Gastroesophageal sphincter (tissue), 3 donors: ENCODE results near the gene SP110.

Experiments used
- POLR2A ChIP-seq, 2 donors: fragments of 450-650 bp; IDR thresholded peaks; one replicate each; pipeline ENCODE4 v1.6.1; 2017; ENCODE audit warnings: antibody characterized with exemption in 2 of 2, mild to moderate bottlenecking in 2 of 2, moderate library complexity in 1 of 2
- POLR2AphosphoS5 ChIP-seq: sonication (generic); formaldehyde crosslinking; IDR thresholded peaks from one replicate; pipeline ENCODE4 v1.6.1; 2017; ENCODE audit warnings: antibody characterized with exemption
- TF ChIP-seq, protein P1 (sequence below), 4 experiments: fragments of 200-600 bp in 2 of 4; fragments of 450-650 bp in 2 of 4; sonication (generic) in 1 of 4; IDR thresholded peaks; one replicate each; pipeline ENCODE4 v1.5.1; 2017 to 2019; ENCODE audit warnings: antibody characterized with exemption in 4 of 4, mild to moderate bottlenecking in 2 of 4, moderate library complexity in 2 of 4

DNA sequence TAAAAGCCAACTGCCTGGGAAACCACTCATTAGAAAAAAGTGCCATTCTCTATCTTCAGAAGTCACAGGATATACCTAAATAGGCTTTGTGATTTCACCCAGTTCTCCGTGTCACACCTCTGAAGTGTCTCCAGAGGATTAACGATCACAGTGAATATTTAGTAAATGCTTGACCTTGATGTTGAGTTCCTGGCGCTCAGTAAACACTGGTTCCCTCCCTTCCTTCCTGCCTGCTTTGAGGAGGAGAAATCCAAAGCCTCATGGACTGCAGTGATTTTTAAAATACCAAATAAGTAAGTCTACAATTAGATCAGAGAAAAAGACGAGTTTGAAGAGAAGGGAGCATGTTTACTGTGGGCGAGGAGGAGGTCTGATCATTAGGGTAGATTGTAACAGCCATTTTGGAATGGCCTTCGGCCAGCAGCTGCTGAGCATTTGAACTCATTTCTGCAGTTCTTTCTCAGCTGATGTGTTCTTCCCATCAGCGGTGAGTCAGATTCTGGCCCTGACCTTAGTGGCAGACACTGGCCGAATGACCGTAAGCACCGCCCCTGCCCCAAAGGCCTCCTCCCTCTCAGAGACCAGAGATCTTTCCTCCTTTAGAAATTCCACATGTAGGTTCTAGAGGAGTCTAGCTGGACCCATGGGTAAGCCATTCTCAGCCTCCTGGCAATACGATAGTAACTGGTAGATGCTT lies 89.0 kb downstream of the SP110 start:
- TF ChIP-seq, protein P1, sequence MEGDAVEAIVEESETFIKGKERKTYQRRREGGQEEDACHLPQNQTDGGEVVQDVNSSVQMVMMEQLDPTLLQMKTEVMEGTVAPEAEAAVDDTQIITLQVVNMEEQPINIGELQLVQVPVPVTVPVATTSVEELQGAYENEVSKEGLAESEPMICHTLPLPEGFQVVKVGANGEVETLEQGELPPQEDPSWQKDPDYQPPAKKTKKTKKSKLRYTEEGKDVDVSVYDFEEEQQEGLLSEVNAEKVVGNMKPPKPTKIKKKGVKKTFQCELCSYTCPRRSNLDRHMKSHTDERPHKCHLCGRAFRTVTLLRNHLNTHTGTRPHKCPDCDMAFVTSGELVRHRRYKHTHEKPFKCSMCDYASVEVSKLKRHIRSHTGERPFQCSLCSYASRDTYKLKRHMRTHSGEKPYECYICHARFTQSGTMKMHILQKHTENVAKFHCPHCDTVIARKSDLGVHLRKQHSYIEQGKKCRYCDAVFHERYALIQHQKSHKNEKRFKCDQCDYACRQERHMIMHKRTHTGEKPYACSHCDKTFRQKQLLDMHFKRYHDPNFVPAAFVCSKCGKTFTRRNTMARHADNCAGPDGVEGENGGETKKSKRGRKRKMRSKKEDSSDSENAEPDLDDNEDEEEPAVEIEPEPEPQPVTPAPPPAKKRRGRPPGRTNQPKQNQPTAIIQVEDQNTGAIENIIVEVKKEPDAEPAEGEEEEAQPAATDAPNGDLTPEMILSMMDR (IDR thresholded peaks at IDR 0.05) = no peak
- TF ChIP-seq POLR2A (IDR thresholded peaks at IDR 0.05) (no peak), POLR2AphosphoS5 (peak; percentile 33)
